A673 (cell line): ENCODE data around the gene MT1F.

Experiments used
- EZH2 ChIP-seq: fragments of 200-600 bp; sonication (generic); IDR thresholded peaks from 2 replicates; pipeline ENCODE4 v1.6.1; 2017; ENCODE audit warnings: borderline replicate concordance, low read depth, mild to moderate bottlenecking, mixed read lengths, antibody characterized with exemption, low read length; ENCODE audit not compliant: poor library complexity, severe bottlenecking
- TF ChIP-seq, protein P1 (sequence below): fragments of 300-800, 200-600 bp; sonication (generic); conservative IDR thresholded peaks from 2 replicates; pipeline ENCODE4 v1.5.1; 2017; ENCODE audit warnings: low read depth, mild to moderate bottlenecking, antibody characterized with exemption, low read length, moderate library complexity, mixed read lengths

DNA sequence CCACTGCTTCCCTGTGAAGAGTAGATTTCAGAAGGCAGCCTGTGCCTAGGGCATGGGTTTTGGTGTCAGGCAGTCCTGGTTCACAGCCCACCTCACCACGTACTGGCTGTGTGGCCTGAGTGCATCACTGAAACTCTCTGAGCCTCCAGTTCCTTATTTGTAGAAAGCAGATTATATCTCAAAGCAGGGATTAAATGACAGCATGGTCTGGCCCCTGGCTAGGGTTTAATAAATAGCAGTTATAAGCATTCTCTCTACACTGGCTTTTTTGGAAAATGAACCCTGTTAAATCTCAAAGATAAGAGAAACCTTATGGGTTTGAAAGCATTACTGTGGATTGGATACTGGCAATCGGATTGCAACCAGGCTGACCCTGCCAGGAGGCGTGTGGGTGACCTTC is 28.2 kb upstream of the MT1F start:
- TF ChIP-seq, protein P1, sequence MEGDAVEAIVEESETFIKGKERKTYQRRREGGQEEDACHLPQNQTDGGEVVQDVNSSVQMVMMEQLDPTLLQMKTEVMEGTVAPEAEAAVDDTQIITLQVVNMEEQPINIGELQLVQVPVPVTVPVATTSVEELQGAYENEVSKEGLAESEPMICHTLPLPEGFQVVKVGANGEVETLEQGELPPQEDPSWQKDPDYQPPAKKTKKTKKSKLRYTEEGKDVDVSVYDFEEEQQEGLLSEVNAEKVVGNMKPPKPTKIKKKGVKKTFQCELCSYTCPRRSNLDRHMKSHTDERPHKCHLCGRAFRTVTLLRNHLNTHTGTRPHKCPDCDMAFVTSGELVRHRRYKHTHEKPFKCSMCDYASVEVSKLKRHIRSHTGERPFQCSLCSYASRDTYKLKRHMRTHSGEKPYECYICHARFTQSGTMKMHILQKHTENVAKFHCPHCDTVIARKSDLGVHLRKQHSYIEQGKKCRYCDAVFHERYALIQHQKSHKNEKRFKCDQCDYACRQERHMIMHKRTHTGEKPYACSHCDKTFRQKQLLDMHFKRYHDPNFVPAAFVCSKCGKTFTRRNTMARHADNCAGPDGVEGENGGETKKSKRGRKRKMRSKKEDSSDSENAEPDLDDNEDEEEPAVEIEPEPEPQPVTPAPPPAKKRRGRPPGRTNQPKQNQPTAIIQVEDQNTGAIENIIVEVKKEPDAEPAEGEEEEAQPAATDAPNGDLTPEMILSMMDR = no peak
- no peak for TF ChIP-seq EZH2
